WTC11 (cell line): ENCODE results near the gene RASSF9. TPM values are rescaled to one million over a fixed set of nuclear protein-coding genes. Genes with fewer than 3 reads are reported as not detected.

Experiments used
- ATAC-seq: fragments of 200-7000 bp; cut with Tn5 transposase; 2 replicates; pipeline ENCODE4 v1.10.0; 2021; ENCODE audit warnings: mild to moderate bottlenecking, moderate library complexity
- CTCF ChIA-PET: fragments of 300-600 bp; sonication (Branson Sonifier 250); formaldehyde crosslinking; loops from one replicate; lab custom pipeline; 2021; ENCODE audit warnings: antibody characterized with exemption; lab: Charles Lee
- POLR2A ChIA-PET: fragments of 350-600 bp; sonication (Branson Sonifier 250); formaldehyde crosslinking; loops from one replicate; lab custom pipeline; 2021; ENCODE audit warnings: antibody characterized with exemption; lab: Charles Lee
- DNase-seq: peaks from one replicate; pipeline ENCODE4 v3.0.0; 2021; ENCODE audit warnings: low spot score
- H3K27ac Mint-ChIP-seq: 2 replicates; pipeline ENCODE4 v1.8.0; 2021; ENCODE audit warnings: mixed read lengths
- H3K27me3 Mint-ChIP-seq: 2 replicates; pipeline ENCODE4 v1.8.0; 2021; ENCODE audit warnings: low read depth, mild to moderate bottlenecking, moderate library complexity, mixed read lengths
- H3K36me3 Mint-ChIP-seq: 2 replicates; pipeline ENCODE4 v1.8.0; 2021; ENCODE audit warnings: mixed read lengths
- H3K4me1 Mint-ChIP-seq: 2 replicates; pipeline ENCODE4 v1.8.0; 2022; ENCODE audit warnings: mixed read lengths
- H3K4me3 Mint-ChIP-seq: 2 replicates; pipeline ENCODE4 v1.8.0; 2021; ENCODE audit warnings: mild to moderate bottlenecking, moderate library complexity, mixed read lengths
- H3K9me3 Mint-ChIP-seq: 2 replicates; pipeline ENCODE4 v1.8.0; 2021; ENCODE audit warnings: mixed read lengths
- ARID4B ChIP-seq: sonication (generic); formaldehyde crosslinking; IDR thresholded peaks from 2 replicates; pipeline ENCODE4 v1.8.0; 2023; ENCODE audit warnings: missing genetic modification reagents, mild to moderate bottlenecking, borderline replicate concordance
- ATF1 ChIP-seq: sonication (generic); formaldehyde crosslinking; IDR thresholded peaks from 2 replicates; pipeline ENCODE4 v1.8.1; 2023; ENCODE audit warnings: mild to moderate bottlenecking, moderate library complexity, missing genetic modification reagents
- CREM ChIP-seq: sonication (generic); formaldehyde crosslinking; IDR thresholded peaks from 2 replicates; pipeline ENCODE4 v1.8.1; 2022; ENCODE audit warnings: mild to moderate bottlenecking, missing genetic modification reagents, moderate library complexity
- ETV6 ChIP-seq: sonication (generic); formaldehyde crosslinking; IDR thresholded peaks from 2 replicates; pipeline ENCODE4 v1.8.1; 2022; ENCODE audit warnings: mild to moderate bottlenecking, missing genetic modification reagents
- FOXP1 ChIP-seq: sonication (generic); formaldehyde crosslinking; IDR thresholded peaks from 2 replicates; pipeline ENCODE4 v1.8.0; 2022; ENCODE audit warnings: missing genetic modification reagents, mild to moderate bottlenecking, moderate library complexity, borderline replicate concordance
- HMGA2 ChIP-seq: fragments of 250-450 bp; sonication (Bioruptor Pico); IDR thresholded peaks from 2 replicates; pipeline ENCODE4 v1.4.0; 2021; ENCODE audit warnings: mild to moderate bottlenecking, moderate library complexity
- IRF2 ChIP-seq: sonication (generic); formaldehyde crosslinking; IDR thresholded peaks from 2 replicates; pipeline ENCODE4 v1.8.0; 2022; ENCODE audit warnings: low read depth, missing genetic modification reagents, borderline replicate concordance
- NFYB ChIP-seq: sonication (generic); formaldehyde crosslinking; conservative IDR thresholded peaks from 2 replicates; pipeline ENCODE4 v1.8.0; 2022; ENCODE audit warnings: low read depth, missing genetic modification reagents
- RELA ChIP-seq: sonication (generic); formaldehyde crosslinking; IDR thresholded peaks from 2 replicates; pipeline ENCODE4 v1.8.1; 2022; ENCODE audit warnings: missing genetic modification reagents, mild to moderate bottlenecking, borderline replicate concordance
- RORB ChIP-seq: fragments of 250-450 bp; sonication (Bioruptor Pico); IDR thresholded peaks from 2 replicates; pipeline ENCODE4 v1.9.0; 2021; ENCODE audit warnings: mild to moderate bottlenecking
- SOX15 ChIP-seq: fragments of 250-450 bp; sonication (Bioruptor Pico); IDR thresholded peaks from 2 replicates; pipeline ENCODE4 v1.9.0; 2021; ENCODE audit warnings: mild to moderate bottlenecking
- TEAD1 ChIP-seq: sonication (generic); formaldehyde crosslinking; IDR thresholded peaks from 2 replicates; pipeline ENCODE4 v1.8.0; 2022; ENCODE audit warnings: mild to moderate bottlenecking, missing genetic modification reagents
- USF1 ChIP-seq: sonication (generic); formaldehyde crosslinking; IDR thresholded peaks from 2 replicates; pipeline ENCODE4 v1.8.0; 2022; ENCODE audit warnings: mild to moderate bottlenecking, missing genetic modification reagents
- USF2 ChIP-seq: sonication (generic); formaldehyde crosslinking; IDR thresholded peaks from 2 replicates; pipeline ENCODE4 v1.8.1; 2023; ENCODE audit warnings: mild to moderate bottlenecking, missing genetic modification reagents, moderate library complexity
- ZBTB43 ChIP-seq: sonication (generic); formaldehyde crosslinking; IDR thresholded peaks from 2 replicates; pipeline ENCODE4 v1.8.1; 2023; ENCODE audit warnings: mild to moderate bottlenecking, missing genetic modification reagents
- total RNA-seq: library from RNA; stranded (reverse); gene quantifications from 3 replicates; pipeline ENCODE4 v1.2.3, GENCODE V29; 2021
- TF ChIP-seq, protein P1 (sequence below): sonication (generic); formaldehyde crosslinking; IDR thresholded peaks from 2 replicates; pipeline ENCODE4 v1.8.1; 2022; ENCODE audit warnings: mild to moderate bottlenecking, missing genetic modification reagents, moderate library complexity, borderline replicate concordance
- TF ChIP-seq, protein P2 (sequence below): fragments of 250-450 bp; sonication (Bioruptor Pico); IDR thresholded peaks from 2 replicates; pipeline ENCODE4 v1.9.0; 2021; ENCODE audit warnings: mild to moderate bottlenecking, borderline replicate concordance
- TF ChIP-seq, protein P3 (sequence below): fragments of 250-450 bp; sonication (Bioruptor Pico); IDR thresholded peaks from 2 replicates; pipeline ENCODE4 v2.1.2; 2022; ENCODE audit warnings: mild to moderate bottlenecking, moderate library complexity

Gene RASSF9
- total RNA-seq, 1 experiment from 2014 or later, result 0.33 TPM

DNA sequence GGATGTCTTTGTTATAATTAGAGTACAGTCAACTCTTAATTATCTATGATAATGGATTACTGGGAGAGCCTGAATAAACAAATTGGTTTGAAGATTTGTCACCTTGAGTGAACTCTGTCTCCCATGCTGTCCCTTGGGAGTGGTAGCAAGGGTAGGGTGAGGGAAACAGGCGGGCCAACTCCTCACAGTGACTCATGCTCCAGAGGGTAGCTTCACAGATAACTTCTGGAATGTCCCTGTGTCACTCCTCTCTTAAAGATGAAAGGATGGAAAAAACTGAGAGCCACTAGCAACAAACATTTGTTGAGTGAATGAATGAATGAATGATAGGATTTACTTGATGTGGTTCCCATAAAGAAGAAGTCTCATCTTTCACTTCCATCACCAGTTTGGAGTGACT, 53.5 kb downstream of the RASSF9 start:
- DNase-seq (no peak), ATAC-seq (no peak)
- ChIA-PET POLR2A (no interaction called here), CTCF (no interaction called here)
- TF ChIP-seq CREM (CRISPR knock-in tag) (no peak), USF2 (CRISPR knock-in tag) (no peak), RORB (CRISPR knock-in tag) (no peak), ATF1 (CRISPR knock-in tag) (no peak), ETV6 (CRISPR knock-in tag) (no peak), USF1 (CRISPR knock-in tag) (no peak), RELA (CRISPR knock-in tag) (no peak), NFYB (CRISPR knock-in tag) (no peak), SOX15 (no peak), TEAD1 (no peak), FOXP1 (no peak), ZBTB43 (CRISPR knock-in tag) (no peak), ARID4B (CRISPR knock-in tag) (no peak), IRF2 (CRISPR knock-in tag) (no peak), HMGA2 (CRISPR knock-in tag) (no peak)
- TF ChIP-seq, protein P1, sequence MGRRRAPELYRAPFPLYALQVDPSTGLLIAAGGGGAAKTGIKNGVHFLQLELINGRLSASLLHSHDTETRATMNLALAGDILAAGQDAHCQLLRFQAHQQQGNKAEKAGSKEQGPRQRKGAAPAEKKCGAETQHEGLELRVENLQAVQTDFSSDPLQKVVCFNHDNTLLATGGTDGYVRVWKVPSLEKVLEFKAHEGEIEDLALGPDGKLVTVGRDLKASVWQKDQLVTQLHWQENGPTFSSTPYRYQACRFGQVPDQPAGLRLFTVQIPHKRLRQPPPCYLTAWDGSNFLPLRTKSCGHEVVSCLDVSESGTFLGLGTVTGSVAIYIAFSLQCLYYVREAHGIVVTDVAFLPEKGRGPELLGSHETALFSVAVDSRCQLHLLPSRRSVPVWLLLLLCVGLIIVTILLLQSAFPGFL (CRISPR knock-in tag), result no peak
- TF ChIP-seq, protein P2, sequence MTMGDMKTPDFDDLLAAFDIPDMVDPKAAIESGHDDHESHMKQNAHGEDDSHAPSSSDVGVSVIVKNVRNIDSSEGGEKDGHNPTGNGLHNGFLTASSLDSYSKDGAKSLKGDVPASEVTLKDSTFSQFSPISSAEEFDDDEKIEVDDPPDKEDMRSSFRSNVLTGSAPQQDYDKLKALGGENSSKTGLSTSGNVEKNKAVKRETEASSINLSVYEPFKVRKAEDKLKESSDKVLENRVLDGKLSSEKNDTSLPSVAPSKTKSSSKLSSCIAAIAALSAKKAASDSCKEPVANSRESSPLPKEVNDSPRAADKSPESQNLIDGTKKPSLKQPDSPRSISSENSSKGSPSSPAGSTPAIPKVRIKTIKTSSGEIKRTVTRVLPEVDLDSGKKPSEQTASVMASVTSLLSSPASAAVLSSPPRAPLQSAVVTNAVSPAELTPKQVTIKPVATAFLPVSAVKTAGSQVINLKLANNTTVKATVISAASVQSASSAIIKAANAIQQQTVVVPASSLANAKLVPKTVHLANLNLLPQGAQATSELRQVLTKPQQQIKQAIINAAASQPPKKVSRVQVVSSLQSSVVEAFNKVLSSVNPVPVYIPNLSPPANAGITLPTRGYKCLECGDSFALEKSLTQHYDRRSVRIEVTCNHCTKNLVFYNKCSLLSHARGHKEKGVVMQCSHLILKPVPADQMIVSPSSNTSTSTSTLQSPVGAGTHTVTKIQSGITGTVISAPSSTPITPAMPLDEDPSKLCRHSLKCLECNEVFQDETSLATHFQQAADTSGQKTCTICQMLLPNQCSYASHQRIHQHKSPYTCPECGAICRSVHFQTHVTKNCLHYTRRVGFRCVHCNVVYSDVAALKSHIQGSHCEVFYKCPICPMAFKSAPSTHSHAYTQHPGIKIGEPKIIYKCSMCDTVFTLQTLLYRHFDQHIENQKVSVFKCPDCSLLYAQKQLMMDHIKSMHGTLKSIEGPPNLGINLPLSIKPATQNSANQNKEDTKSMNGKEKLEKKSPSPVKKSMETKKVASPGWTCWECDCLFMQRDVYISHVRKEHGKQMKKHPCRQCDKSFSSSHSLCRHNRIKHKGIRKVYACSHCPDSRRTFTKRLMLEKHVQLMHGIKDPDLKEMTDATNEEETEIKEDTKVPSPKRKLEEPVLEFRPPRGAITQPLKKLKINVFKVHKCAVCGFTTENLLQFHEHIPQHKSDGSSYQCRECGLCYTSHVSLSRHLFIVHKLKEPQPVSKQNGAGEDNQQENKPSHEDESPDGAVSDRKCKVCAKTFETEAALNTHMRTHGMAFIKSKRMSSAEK (CRISPR knock-in tag), result no peak
- TF ChIP-seq, protein P3, sequence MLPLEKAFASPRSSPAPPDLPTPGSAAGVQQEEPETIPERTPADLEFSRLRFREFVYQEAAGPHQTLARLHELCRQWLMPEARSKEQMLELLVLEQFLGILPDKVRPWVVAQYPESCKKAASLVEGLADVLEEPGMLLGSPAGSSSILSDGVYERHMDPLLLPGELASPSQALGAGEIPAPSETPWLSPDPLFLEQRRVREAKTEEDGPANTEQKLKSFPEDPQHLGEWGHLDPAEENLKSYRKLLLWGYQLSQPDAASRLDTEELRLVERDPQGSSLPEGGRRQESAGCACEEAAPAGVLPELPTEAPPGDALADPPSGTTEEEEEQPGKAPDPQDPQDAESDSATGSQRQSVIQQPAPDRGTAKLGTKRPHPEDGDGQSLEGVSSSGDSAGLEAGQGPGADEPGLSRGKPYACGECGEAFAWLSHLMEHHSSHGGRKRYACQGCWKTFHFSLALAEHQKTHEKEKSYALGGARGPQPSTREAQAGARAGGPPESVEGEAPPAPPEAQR, result no peak
- Mint-ChIP-seq H3K4me3 (no peak overlapping the region), H3K9me3 (peaks cover 16% of the 10 kb centered on the region), H3K27ac (no peak overlapping the region), H3K27me3 (no peaks in the 10 kb centered on the region), H3K36me3 (peaks cover 16% of the 10 kb centered on the region), H3K4me1 (peaks cover 35% of the 10 kb centered on the region)
